Right atrium auricular region (tissue), 2 donors: ENCODE measurements around the gene RBM23. TPM values are rescaled to one million over a fixed set of nuclear protein-coding genes. Genes with fewer than 3 reads are reported as not detected.
A peak's percentile ranks its signal among the peaks of the same experiment; 100 is the strongest.

Experiments used
- DNase-seq: peaks from one replicate; pipeline ENCODE4 v3.0.0-alpha.2; 2019; ENCODE audit warnings: low spot score
- H3K27ac ChIP-seq, 2 donors: fragments of 200-600 bp; sonication (generic); 1 replicate in 1 of 2; 2 replicates in 1 of 2; pipeline ENCODE4 v1.5.1; 2016 to 2019
- H3K27me3 ChIP-seq, 2 donors: fragments of 200-600 bp; sonication (generic); one replicate each; pipeline versions ENCODE4 v1.5.1 to v1.6.0; 2017 to 2019
- H3K36me3 ChIP-seq: fragments of 200-600 bp; sonication (generic); one replicate; pipeline ENCODE4 v1.5.1; 2016
- H3K4me1 ChIP-seq, 2 donors: fragments of 200-600 bp; sonication (generic); one replicate each; pipeline versions ENCODE4 v1.5.1 to v1.6.0; 2017 to 2019
- H3K4me3 ChIP-seq, 2 donors: fragments of 200-600 bp; sonication (generic); 1 replicate in 1 of 2; 2 replicates in 1 of 2; pipeline ENCODE4 v1.5.1; 2017 to 2019; ENCODE audit warnings: mild to moderate bottlenecking in 1 of 2, moderate library complexity in 1 of 2
- H3K9me3 ChIP-seq, 2 donors: fragments of 200-600 bp; sonication (generic); one replicate each; pipeline ENCODE4 v1.5.1; 2019
- total RNA-seq, 2 donors: library from RNA; depleted of rRNA; stranded (reverse); fragments of >200 nt; gene quantifications; one replicate each; pipeline ENCODE4 v1.1.0, GENCODE V29; 2016
- TF ChIP-seq, protein P1 (sequence below), 2 donors: fragments of 200-600 bp; sonication (generic); IDR thresholded peaks; one replicate each; pipeline ENCODE4 v1.5.1; 2019; ENCODE audit warnings: antibody characterized with exemption in 2 of 2

The RBM23 gene
- total RNA-seq, 2 donors from 2014 or later = 76.5 to 774 TPM

DNA sequence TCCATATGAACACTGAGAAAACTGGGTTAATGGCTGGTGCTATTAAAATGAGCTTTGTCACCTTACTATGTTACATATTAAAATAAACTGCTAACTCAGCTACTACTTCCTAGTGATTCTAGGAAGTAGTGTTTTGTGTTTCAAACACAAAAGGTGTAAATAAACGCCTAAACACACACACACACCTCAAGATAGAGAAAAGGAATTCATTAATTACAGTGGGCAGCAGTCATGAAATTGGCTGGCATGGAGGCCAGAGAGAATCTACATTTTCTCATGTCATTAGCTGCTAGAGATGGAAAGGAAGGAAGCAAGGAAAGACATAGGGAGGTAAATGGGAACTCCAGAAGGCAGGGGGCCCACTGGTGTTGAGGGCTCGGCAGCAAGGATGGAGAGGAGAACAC, 11.0 kb upstream of the RBM23 start:
- Histone ChIP-seq H3K27ac (peak overlapping the region; percentile 85), H3K36me3 (peaks cover 17% of the 10 kb centered on the region), H3K9me3 (no peaks in the 10 kb centered on the region), H3K27me3 (no peaks in the 10 kb centered on the region), H3K4me1 (peaks cover 0 to 20% of the 10 kb centered on the region in 2 donors), H3K4me3 (peak overlapping the region; percentile 41 to 71)
- no peak for DNase-seq
- TF ChIP-seq, protein P1, sequence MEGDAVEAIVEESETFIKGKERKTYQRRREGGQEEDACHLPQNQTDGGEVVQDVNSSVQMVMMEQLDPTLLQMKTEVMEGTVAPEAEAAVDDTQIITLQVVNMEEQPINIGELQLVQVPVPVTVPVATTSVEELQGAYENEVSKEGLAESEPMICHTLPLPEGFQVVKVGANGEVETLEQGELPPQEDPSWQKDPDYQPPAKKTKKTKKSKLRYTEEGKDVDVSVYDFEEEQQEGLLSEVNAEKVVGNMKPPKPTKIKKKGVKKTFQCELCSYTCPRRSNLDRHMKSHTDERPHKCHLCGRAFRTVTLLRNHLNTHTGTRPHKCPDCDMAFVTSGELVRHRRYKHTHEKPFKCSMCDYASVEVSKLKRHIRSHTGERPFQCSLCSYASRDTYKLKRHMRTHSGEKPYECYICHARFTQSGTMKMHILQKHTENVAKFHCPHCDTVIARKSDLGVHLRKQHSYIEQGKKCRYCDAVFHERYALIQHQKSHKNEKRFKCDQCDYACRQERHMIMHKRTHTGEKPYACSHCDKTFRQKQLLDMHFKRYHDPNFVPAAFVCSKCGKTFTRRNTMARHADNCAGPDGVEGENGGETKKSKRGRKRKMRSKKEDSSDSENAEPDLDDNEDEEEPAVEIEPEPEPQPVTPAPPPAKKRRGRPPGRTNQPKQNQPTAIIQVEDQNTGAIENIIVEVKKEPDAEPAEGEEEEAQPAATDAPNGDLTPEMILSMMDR (IDR thresholded peaks at IDR 0.05) = no peak

DNA sequence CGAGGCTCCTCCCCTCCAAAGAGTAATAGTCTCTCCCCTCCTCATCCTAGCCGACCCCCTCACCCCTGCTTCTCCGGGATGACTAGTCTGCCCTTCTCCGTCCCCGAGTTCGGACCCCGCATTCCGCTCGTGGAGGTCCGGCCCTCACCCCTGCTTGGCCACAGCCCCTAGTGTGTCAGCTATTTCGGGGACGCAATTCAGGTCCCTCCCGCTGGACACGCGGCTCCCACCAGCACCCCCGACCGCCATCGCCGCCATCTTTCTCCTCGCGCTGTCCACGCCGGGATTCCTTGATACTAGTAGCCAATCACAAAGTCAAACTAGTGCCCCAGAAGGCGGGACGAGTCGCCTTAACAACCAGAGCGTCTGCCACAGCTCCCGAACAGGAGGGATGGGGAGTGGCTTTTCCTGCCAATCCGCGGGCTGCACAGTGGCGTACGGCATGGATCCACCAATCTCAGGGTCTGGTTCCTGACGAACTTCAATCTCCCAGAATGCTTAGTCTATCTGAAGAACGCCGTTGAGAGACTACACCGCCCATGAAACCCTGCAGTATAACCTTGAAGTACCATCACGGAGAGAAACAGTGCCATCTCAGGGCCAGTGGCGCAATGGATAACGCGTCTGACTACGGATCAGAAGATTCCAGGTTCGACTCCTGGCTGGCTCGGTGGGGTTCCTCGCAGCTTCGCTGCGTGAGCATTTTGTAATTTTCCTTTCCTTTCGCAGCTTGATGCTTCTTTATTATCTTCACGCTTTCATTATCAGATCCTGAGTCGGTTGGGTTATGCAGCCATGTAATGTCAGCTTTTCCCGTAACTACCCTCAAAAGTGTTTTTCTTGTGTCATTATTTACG, 10.4 kb upstream of the RBM23 start, which contains the start of gene PRMT5:
Gene PRMT5, minus strand, starts transcription at position 273 of the 857 bp plus-strand sequence. Its CDS starts 15 bp downstream, at position 258.
- peak; percentile 100 for DNase-seq

DNA sequence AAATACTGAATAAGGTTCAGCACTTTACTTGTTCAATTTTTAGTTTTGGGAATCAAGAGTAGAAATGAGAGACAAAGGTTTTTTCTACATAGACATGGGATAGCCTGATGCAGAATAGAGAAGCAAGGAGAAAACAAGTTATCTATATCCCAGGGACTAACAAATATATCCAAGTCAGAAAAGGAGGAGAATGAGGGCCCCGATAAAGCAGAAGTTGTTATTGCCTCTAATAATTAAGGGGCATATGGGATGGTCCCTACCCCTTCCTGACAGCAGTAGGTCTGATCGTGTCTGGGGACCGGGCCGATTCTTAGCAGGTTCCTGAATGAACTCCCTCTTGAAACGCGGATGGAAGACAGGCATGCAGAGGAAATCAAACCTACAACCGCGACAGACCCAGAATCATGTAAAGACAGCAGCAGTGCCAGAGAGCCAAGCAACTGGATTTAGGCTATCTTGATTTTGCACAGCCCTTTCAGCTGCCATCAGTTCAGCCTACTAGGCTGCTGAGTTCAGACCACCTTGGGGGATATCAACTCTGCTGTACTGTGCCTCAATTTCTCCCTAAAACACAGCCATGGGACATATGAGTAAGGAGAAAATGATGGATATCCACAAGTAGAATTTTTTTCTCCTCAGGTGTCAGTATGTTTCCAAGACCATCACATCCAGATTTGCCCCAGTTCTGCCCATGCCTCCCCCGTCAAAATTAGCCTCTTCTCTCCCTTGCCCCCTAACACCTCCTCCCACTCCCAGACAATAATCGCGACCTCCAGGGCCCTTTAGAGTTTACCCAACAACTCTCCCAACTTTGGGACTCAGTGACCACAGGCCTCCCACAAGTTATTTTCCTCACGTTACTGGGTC, 9.5 kb upstream of the RBM23 start:
- no peak for DNase-seq
- TF ChIP-seq, protein P1 (IDR thresholded peaks at IDR 0.05) = no peak
- no peaks in the 10 kb centered on the region for H3K9me3 ChIP-seq
- H3K27ac ChIP-seq = peak overlapping the region; percentile 85 to 93
- H3K4me1 ChIP-seq = peaks cover 0 to 20% of the 10 kb centered on the region in 2 donors
- no peaks in the 10 kb centered on the region for H3K27me3 ChIP-seq
- H3K36me3 ChIP-seq = peaks cover 32% of the 10 kb centered on the region
- peak overlapping the region; percentile 71 to 99 for H3K4me3 ChIP-seq

More for the DNA sequence above, 10.4 kb upstream of the RBM23 start, which contains the start of gene PRMT5:
- peaks cover 0 to 20% of the 10 kb centered on the region in 2 donors for H3K4me1 ChIP-seq
- H3K27me3 ChIP-seq = no peaks in the 10 kb centered on the region
- H3K9me3 ChIP-seq = no peaks in the 10 kb centered on the region
- TF ChIP-seq, protein P1 (IDR thresholded peaks at IDR 0.05) = no peak
- peak within 1 kb of the TSS; percentile 85 to 93 for H3K27ac ChIP-seq
- peak within 1 kb of the TSS; percentile 71 to 99 for H3K4me3 ChIP-seq
- peaks cover 23% of the 10 kb centered on the region for H3K36me3 ChIP-seq

DNA sequence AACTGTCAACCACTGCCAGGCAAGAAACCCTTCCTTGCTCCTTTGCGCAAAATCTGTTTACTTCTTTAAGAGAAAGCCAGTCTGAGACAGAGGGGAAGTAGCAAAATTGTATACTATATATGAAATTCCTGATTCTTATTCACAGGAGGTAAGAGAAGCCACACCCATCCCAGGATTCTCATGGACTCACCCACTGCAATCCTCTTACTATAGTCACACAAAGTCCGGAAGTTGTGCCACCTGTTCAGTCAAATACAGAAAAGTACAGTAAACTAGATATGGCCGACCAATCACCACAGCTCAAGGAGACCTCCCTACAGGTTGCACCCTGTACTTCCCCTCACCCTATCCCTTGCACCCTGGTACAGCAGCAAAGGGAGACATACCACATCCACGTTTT, 7.4 kb upstream of the RBM23 start:
- H3K27ac ChIP-seq = no peak overlapping the region
- no peak overlapping the region for H3K4me3 ChIP-seq
- H3K9me3 ChIP-seq = no peaks in the 10 kb centered on the region
- TF ChIP-seq, protein P1 (IDR thresholded peaks at IDR 0.05) = no peak
- no peak for DNase-seq
- H3K36me3 ChIP-seq = peaks cover 48% of the 10 kb centered on the region
- H3K4me1 ChIP-seq = peaks cover 0 to 20% of the 10 kb centered on the region in 2 donors
- H3K27me3 ChIP-seq = no peaks in the 10 kb centered on the region

DNA sequence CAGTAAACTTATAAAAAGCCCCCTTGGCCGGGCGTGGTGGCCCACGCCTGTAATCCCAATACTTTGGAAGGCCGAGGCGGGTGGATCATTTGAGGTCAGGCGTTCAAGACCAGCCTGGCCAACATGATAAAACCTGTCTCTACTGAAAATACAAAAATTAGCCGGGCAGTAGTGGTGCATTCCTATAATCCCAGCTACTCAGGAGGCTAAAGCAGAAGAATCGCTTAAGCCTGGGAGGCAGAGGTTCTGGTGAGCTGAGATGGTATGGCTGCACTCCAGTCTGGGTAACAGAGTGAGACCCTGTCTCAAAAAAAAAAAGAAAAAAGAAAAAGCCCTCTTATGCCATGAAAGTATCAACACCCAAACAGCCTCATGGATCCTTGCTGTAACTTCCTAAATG, 6.6 kb upstream of the RBM23 start:
- H3K36me3 ChIP-seq = peaks cover 51% of the 10 kb centered on the region
- H3K4me3 ChIP-seq = no peak overlapping the region
- TF ChIP-seq, protein P1 (IDR thresholded peaks at IDR 0.05) = no peak

More for the DNA sequence above, 6.6 kb upstream of the RBM23 start:
- Histone ChIP-seq H3K27ac (no peak overlapping the region), H3K4me1 (peaks cover 0 to 17% of the 10 kb centered on the region in 2 donors), H3K27me3 (no peaks in the 10 kb centered on the region), H3K9me3 (no peaks in the 10 kb centered on the region)
- no peak for DNase-seq
